Measurements from ENCODE around the gene TMEM169. TPM values are rescaled to one million over a fixed set of nuclear protein-coding genes. Genes with fewer than 3 reads are reported as not detected.

TMEM169 gene
- total RNA-seq, 3 donors from 2014 or later = 0.29 to 0.76 (median 0.39) TPM

- peaks cover 5% of the 10 kb centered on the region for H3K4me1 ChIP-seq (ENCODE audit: low read depth)
- TF ChIP-seq, protein P1, sequence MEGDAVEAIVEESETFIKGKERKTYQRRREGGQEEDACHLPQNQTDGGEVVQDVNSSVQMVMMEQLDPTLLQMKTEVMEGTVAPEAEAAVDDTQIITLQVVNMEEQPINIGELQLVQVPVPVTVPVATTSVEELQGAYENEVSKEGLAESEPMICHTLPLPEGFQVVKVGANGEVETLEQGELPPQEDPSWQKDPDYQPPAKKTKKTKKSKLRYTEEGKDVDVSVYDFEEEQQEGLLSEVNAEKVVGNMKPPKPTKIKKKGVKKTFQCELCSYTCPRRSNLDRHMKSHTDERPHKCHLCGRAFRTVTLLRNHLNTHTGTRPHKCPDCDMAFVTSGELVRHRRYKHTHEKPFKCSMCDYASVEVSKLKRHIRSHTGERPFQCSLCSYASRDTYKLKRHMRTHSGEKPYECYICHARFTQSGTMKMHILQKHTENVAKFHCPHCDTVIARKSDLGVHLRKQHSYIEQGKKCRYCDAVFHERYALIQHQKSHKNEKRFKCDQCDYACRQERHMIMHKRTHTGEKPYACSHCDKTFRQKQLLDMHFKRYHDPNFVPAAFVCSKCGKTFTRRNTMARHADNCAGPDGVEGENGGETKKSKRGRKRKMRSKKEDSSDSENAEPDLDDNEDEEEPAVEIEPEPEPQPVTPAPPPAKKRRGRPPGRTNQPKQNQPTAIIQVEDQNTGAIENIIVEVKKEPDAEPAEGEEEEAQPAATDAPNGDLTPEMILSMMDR (IDR thresholded peaks at IDR 0.05) = no peak
- ATAC-seq (no peak), DNase-seq (no peak)
- H3K4me3 ChIP-seq = no peak overlapping the region
- intact Hi-C loops (cut with DNase I, micrococcal nuclease) = no loop called here
- H3K9me3 ChIP-seq = no peaks in the 10 kb centered on the region
- H3K36me3 ChIP-seq (ENCODE audit: low read depth) = peaks cover 10% of the 10 kb centered on the region
Observed at GRCh38 chr2:216119986-216120385, 38.3 kb downstream of the TMEM169 start.

GRCh38 chr2:216121255-216121654, 39.5 kb downstream of the TMEM169 start:
- H3K9me3 ChIP-seq = no peaks in the 10 kb centered on the region
- TF ChIP-seq, protein P1 (IDR thresholded peaks at IDR 0.05) = no peak
- intact Hi-C loops (cut with DNase I, micrococcal nuclease) = no loop called here
- ATAC-seq (no peak), DNase-seq (no peak)
- no peak overlapping the region for H3K4me3 ChIP-seq
- H3K36me3 ChIP-seq (ENCODE audit: low read depth) = peaks cover 18% of the 10 kb centered on the region
- H3K4me1 ChIP-seq (ENCODE audit: low read depth) = no peaks in the 10 kb centered on the region

DNA sequence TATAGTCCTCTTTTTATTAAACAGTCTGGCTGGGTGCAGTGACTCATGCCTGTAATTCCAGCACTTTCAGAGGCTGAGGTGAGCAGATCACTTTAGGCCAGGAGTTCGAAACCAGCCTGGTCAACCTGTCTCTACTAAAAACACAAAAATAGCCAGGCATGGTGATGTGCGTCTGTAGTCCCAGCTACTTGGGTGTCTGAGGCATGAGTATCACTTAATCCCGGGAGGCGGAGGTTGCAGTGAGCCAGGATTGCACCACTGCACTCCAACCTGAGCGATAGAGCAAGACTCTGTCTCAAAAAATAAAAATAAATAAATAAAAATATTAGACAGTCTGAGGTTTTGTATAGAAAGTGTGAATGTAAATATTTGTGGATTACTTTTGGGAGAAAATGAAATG, 45.2 kb downstream of the TMEM169 start:
- H3K4me1 ChIP-seq (ENCODE audit: low read depth) = no peaks in the 10 kb centered on the region
- H3K9me3 ChIP-seq = no peaks in the 10 kb centered on the region
- intact Hi-C loops (cut with DNase I, micrococcal nuclease) = no loop called here
- no peak overlapping the region for H3K4me3 ChIP-seq
- peaks cover 27% of the 10 kb centered on the region for H3K36me3 ChIP-seq (ENCODE audit: low read depth)
- ATAC-seq (no peak), DNase-seq (no peak)
- TF ChIP-seq, protein P1 (IDR thresholded peaks at IDR 0.05) = no peak

GRCh38 chr2:216130346-216130971, 48.7 kb downstream of the TMEM169 start:
- TF ChIP-seq, protein P1 (IDR thresholded peaks at IDR 0.05) = no peak

DNA sequence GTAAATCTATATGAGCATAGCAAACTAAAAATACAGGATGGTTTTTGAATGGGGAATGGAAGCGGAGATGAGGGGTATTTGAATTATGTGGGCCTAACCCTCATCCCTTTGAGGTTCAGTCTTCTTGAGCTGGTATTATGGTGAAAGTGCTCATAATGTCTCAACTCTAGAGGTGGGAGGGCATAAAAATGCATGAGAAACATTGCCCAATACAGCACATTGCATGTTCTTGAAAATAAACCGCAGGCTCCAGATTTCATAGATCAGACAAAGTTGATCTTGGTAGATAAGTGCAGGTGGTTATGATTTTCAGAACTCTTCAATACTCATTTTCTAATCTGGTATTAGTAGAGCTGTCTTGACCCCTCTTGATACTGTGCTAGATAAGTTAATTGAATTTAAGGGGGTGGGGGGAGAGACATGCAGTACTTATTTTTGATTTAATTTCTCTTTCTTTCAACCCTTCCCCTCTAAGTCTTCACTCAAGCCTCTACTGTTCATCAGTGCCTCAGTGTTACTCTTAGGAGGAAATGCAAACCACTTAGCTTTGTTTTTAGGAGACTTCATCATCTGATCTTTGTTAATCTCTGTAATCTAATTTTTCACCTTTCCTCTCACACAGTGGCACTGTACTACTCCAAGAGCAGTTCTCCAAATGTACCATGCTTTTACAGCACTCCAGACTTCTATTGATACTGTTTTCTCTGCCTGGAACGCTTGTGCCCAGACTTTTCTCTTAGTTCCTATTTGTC, 49.6 kb downstream of the TMEM169 start:
- intact Hi-C loops (cut with DNase I, micrococcal nuclease) = no loop called here
- peaks cover 25% of the 10 kb centered on the region for H3K36me3 ChIP-seq (ENCODE audit: low read depth)
- H3K4me1 ChIP-seq (ENCODE audit: low read depth) = no peaks in the 10 kb centered on the region
- H3K4me3 ChIP-seq = no peak overlapping the region
- ATAC-seq (no peak), DNase-seq (no peak)
- H3K9me3 ChIP-seq = no peaks in the 10 kb centered on the region
- TF ChIP-seq, protein P1 (IDR thresholded peaks at IDR 0.05) = no peak

More at GRCh38 chr2:216130346-216130971, 48.7 kb downstream of the TMEM169 start:
- ATAC-seq = no peak
- Histone ChIP-seq H3K4me1 (ENCODE audit: low read depth) (no peaks in the 10 kb centered on the region), H3K36me3 (ENCODE audit: low read depth) (peaks cover 29% of the 10 kb centered on the region), H3K9me3 (no peaks in the 10 kb centered on the region), H3K4me3 (no peak overlapping the region)
- intact Hi-C loops (cut with DNase I, micrococcal nuclease) = no loop called here
- no peak for DNase-seq

All from mucosa of descending colon (tissue), 3 donors.